Natural killer cell (primary cell): Measurements from ENCODE around the gene FAM120AOS. TPM values are rescaled to one million over a fixed set of nuclear protein-coding genes. Genes with fewer than 3 reads are reported as not detected.
A peak's percentile ranks its signal among the peaks of the same experiment; 100 is the strongest.

Experiments
- ATAC-seq, 3 donors: fragments of 150-1000 bp in 2 of 3; fragments of 200-7000 bp in 1 of 3; cut with Tn5 transposase; 1 replicate in 1 of 3; 2 replicates in 2 of 3; pipeline ENCODE4 v1.10.0; 2021; ENCODE audit warnings: mild to moderate bottlenecking in 2 of 3, moderate library complexity in 2 of 3
- DNase-seq, 2 donors: peaks; one replicate each; pipeline versions ENCODE4 v3.0.0 to v3.0.0-alpha.2; 2013 to 2021; ENCODE audit warnings: mixed read lengths in 1 of 2
- H3K27ac ChIP-seq: one replicate; pipeline ENCODE4 v1.5.1; 2013; ENCODE audit warnings: mild to moderate bottlenecking, low read length
- H3K27me3 ChIP-seq: one replicate; pipeline ENCODE4 v1.6.1; 2013; ENCODE audit warnings: low read length; ENCODE audit not compliant: control insufficient read depth, insufficient read depth
- H3K36me3 ChIP-seq: one replicate; pipeline ENCODE4 v1.6.1; 2013; ENCODE audit warnings: low read length; ENCODE audit not compliant: control insufficient read depth, insufficient read depth
- H3K4me1 ChIP-seq: one replicate; pipeline ENCODE4 v1.6.1; 2013; ENCODE audit warnings: low read length; ENCODE audit not compliant: control insufficient read depth, insufficient read depth
- H3K4me3 ChIP-seq: one replicate; pipeline ENCODE4 v1.5.1; 2013; ENCODE audit warnings: low read length
- H3K9me3 ChIP-seq: one replicate; pipeline ENCODE4 v1.6.1; 2013; ENCODE audit warnings: low read length; ENCODE audit not compliant: control insufficient read depth, insufficient read depth
- H3K27ac Mint-ChIP-seq, 2 donors: one replicate each; pipeline ENCODE4 v1.8.0; 2022; ENCODE audit warnings: mild to moderate bottlenecking in 2 of 2, mixed read lengths in 2 of 2, moderate library complexity in 1 of 2
- H3K27me3 Mint-ChIP-seq, 2 donors: one replicate each; pipeline ENCODE4 v1.8.0; 2022; ENCODE audit warnings: low read depth in 2 of 2, mixed read lengths in 2 of 2
- H3K36me3 Mint-ChIP-seq: one replicate; pipeline ENCODE4 v1.8.0; 2022; ENCODE audit warnings: mixed read lengths
- H3K4me1 Mint-ChIP-seq, 2 donors: one replicate each; pipeline ENCODE4 v1.8.0; 2022; ENCODE audit warnings: mixed read lengths in 2 of 2
- H3K4me3 Mint-ChIP-seq: one replicate; pipeline ENCODE4 v1.8.0; 2022; ENCODE audit warnings: mild to moderate bottlenecking, moderate library complexity, mixed read lengths
- H3K9me3 Mint-ChIP-seq, 2 donors: one replicate each; pipeline ENCODE4 v1.8.0; 2022; ENCODE audit warnings: mixed read lengths in 2 of 2
- CTCF ChIP-seq: fragments of 200-600 bp; IDR thresholded peaks from one replicate; pipeline ENCODE4 v1.8.0; 2022; ENCODE audit warnings: antibody characterized with exemption
- WGBS: methylation state at CpG from one replicate; pipeline ENCODE4 v1.1.7; 2013; ENCODE audit warnings: missing lambda C conversion rate; ENCODE audit not compliant: insufficient coverage; 5-methylcytosine and 5-hydroxymethylcytosine counted together
- intact Hi-C: fragments of 100-400 bp; cut with micrococcal nuclease; formaldehyde crosslinking; loops from one replicate; pipeline ENCODE4 v1.14.2; 2022
- total RNA-seq, 4 donors: library from RNA; stranded (reverse); fragments of 120-200 nt in 1 of 4; gene quantifications; one replicate each; pipeline versions ENCODE4 v1.2.3 to v1.2.4, GENCODE V29; 2013 to 2022

Gene FAM120AOS
- total RNA-seq, 3 donors from 2014 or later (not counting 1 experiment from before 2014, with no cell fraction given): 36.7 to 49.7 (median 45.3) TPM

DNA sequence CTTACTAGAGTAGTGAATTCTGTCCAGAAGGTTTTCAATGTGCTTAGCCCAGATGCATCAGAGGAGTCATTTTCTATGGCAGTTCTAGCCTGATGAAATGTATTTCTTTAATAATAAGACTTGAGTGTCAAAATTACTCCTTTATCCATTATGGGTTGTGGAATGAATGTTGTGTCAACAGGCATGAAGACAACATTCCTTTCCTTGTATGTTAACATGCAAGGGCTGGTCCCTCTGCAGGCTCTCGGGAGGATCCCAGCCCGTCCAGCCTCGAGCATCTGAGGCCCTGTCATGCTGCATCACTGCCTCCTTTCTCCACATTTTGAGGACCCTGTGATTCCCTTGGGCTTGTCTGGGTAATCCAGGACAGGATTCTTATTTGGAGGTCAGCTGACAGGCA lies 42.9 kb upstream of the FAM120AOS start:
- peaks cover 48 to 51% of the 10 kb centered on the region in 2 donors for H3K4me1 Mint-ChIP-seq
- H3K9me3 ChIP-seq: no peaks in the 10 kb centered on the region
- ATAC-seq (no peak), DNase-seq (no peak)
- H3K36me3 ChIP-seq: peaks cover 35% of the 10 kb centered on the region
- 98% methylated on average over 3 of the region's 3 CpGs for WGBS
- H3K27ac ChIP-seq: no peak overlapping the region
- no peaks in the 10 kb centered on the region for H3K36me3 Mint-ChIP-seq
- no peak for TF ChIP-seq CTCF
- H3K27ac Mint-ChIP-seq: peak overlapping the region; percentile 34 to 53
- H3K9me3 Mint-ChIP-seq: no peaks in the 10 kb centered on the region
- peaks cover 14% of the 10 kb centered on the region for H3K4me1 ChIP-seq
- no peak overlapping the region for H3K4me3 ChIP-seq
- no peak overlapping the region for H3K4me3 Mint-ChIP-seq
- no peaks in the 10 kb centered on the region for H3K27me3 ChIP-seq
- H3K27me3 Mint-ChIP-seq: no peaks in the 10 kb centered on the region
- intact Hi-C loops: no loop called here

DNA sequence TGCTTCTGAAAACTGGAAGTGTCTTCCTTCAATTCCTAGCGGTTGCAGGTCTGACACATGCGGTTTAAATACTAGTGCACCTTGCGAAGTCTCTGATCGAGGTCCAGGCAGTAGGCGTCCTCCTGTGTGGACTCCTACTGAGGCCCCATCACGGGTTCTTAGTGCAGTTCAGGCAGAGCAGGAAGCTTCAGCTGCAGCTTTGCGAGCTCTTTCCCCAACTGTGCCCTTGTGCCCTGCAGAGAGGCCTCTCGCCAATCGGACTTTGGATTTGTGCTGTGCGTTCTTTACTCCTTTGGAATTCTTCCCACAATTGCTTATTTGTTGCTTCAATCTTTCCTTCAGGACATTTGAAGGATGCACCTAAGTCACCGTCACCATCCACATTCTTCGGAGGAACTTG lies 40.6 kb upstream of the FAM120AOS start:
- Mint-ChIP-seq H3K27ac (no peak overlapping the region), H3K36me3 (no peaks in the 10 kb centered on the region), H3K9me3 (no peaks in the 10 kb centered on the region), H3K27me3 (no peaks in the 10 kb centered on the region), H3K4me3 (no peak overlapping the region), H3K4me1 (peaks cover 36 to 47% of the 10 kb centered on the region in 2 donors)
- no peak for ATAC-seq
- Histone ChIP-seq H3K4me1 (no peaks in the 10 kb centered on the region), H3K4me3 (no peak overlapping the region), H3K9me3 (no peaks in the 10 kb centered on the region), H3K27me3 (no peaks in the 10 kb centered on the region), H3K27ac (no peak overlapping the region), H3K36me3 (peaks cover 24% of the 10 kb centered on the region)
- no peak for TF ChIP-seq CTCF
- 96% methylated on average over 12 of the region's 12 CpGs for WGBS
- intact Hi-C loops: no loop called here
- no peak for DNase-seq

GRCh38 chr9:93492327-93492726 lies 38.9 kb upstream of the FAM120AOS start:
- peaks cover 52 to 59% of the 10 kb centered on the region in 2 donors for H3K4me1 Mint-ChIP-seq

More at GRCh38 chr9:93492327-93492726, 38.9 kb upstream of the FAM120AOS start:
- intact Hi-C loops: no loop called here
- H3K9me3 Mint-ChIP-seq: no peaks in the 10 kb centered on the region
- ATAC-seq (no peak), DNase-seq (no peak)
- H3K36me3 Mint-ChIP-seq: no peaks in the 10 kb centered on the region
- no peak overlapping the region for H3K4me3 Mint-ChIP-seq
- Histone ChIP-seq H3K9me3 (no peaks in the 10 kb centered on the region), H3K27me3 (no peaks in the 10 kb centered on the region), H3K4me3 (no peak overlapping the region), H3K27ac (no peak overlapping the region), H3K4me1 (no peaks in the 10 kb centered on the region), H3K36me3 (peaks cover 13% of the 10 kb centered on the region)
- 73% methylated on average over 5 of the region's 5 CpGs for WGBS
- no peaks in the 10 kb centered on the region for H3K27me3 Mint-ChIP-seq
- no peak overlapping the region for H3K27ac Mint-ChIP-seq
- no peak for TF ChIP-seq CTCF
